Uterus (tissue), 4 donors: ENCODE results near the gene ACO2. TPM values are rescaled to one million over a fixed set of nuclear protein-coding genes. Genes with fewer than 3 reads are reported as not detected.
"Not testable (repeated sequence)": the region's sequence is repeated elsewhere in the genome, so short reads cannot be mapped to it uniquely, and the experiment has no call there.

ENCODE experiments used
- DNase-seq, 2 donors: peaks; one replicate each; pipeline ENCODE4 v3.0.0-alpha.2; 2019 to 2020
- H3K27ac ChIP-seq, 2 donors: fragments of 200-600 bp; sonication (generic); 1 replicate in 1 of 2; 2 replicates in 1 of 2; pipeline ENCODE4 v1.5.1; 2016 to 2018
- H3K27me3 ChIP-seq, 2 donors: fragments of 200-600 bp; sonication (generic); one replicate each; pipeline ENCODE4 v1.5.1; 2018 to 2019; ENCODE audit warnings: control low read depth in 1 of 2
- H3K36me3 ChIP-seq, 2 donors: fragments of 200-600 bp; sonication (generic); one replicate each; pipeline ENCODE4 v1.5.1; 2019; ENCODE audit warnings: control low read depth in 1 of 2
- H3K4me1 ChIP-seq, 2 donors: fragments of 200-600 bp; sonication (generic); one replicate each; pipeline ENCODE4 v1.5.1; 2018 to 2019; ENCODE audit warnings: control low read depth in 1 of 2
- H3K4me3 ChIP-seq, 2 donors: fragments of 200-600 bp; sonication (generic); 1 replicate in 1 of 2; 2 replicates in 1 of 2; pipeline ENCODE4 v1.5.1; 2018 to 2019; ENCODE audit warnings: mild to moderate bottlenecking in 1 of 2
- H3K9me3 ChIP-seq, 2 donors: fragments of 200-600 bp; sonication (generic); one replicate each; pipeline ENCODE4 v1.5.1; 2019; ENCODE audit warnings: control low read depth in 1 of 2
- POLR2A ChIP-seq, 2 donors: fragments of 450-650 bp; IDR thresholded peaks; one replicate each; pipeline ENCODE4 v1.6.1; 2016; ENCODE audit warnings: antibody characterized with exemption in 2 of 2, mild to moderate bottlenecking in 1 of 2, moderate library complexity in 1 of 2
- intact Hi-C: fragments of 100-400 bp; cut with DNase I; formaldehyde crosslinking; loops from one replicate; pipeline ENCODE4 v1.15.1; 2023; ENCODE audit warnings: low total_unique reads
- total RNA-seq, 4 donors: library from RNA; depleted of rRNA in 3 of 4; stranded (reverse); fragments of >200 nt in 3 of 4; gene quantifications; one replicate each; pipeline versions ENCODE4 v1.1.0 to v1.2.4, GENCODE V29; 2014 to 2023
- TF ChIP-seq, protein P1 (sequence below), 4 experiments: fragments of 200-600 bp in 2 of 4; fragments of 450-650 bp in 2 of 4; sonication (generic) in 2 of 4; IDR thresholded peaks; one replicate each; pipeline ENCODE4 v1.5.1; 2016 to 2019; ENCODE audit warnings: antibody characterized with exemption in 4 of 4, mild to moderate bottlenecking in 2 of 4, moderate library complexity in 1 of 4
- donor health status: DM: yes; HTN: yes; CAD: no.

ACO2 gene
- total RNA-seq, 4 donors from 2014 or later: 21.5 to 64.4 (median 47.1) TPM

DNA sequence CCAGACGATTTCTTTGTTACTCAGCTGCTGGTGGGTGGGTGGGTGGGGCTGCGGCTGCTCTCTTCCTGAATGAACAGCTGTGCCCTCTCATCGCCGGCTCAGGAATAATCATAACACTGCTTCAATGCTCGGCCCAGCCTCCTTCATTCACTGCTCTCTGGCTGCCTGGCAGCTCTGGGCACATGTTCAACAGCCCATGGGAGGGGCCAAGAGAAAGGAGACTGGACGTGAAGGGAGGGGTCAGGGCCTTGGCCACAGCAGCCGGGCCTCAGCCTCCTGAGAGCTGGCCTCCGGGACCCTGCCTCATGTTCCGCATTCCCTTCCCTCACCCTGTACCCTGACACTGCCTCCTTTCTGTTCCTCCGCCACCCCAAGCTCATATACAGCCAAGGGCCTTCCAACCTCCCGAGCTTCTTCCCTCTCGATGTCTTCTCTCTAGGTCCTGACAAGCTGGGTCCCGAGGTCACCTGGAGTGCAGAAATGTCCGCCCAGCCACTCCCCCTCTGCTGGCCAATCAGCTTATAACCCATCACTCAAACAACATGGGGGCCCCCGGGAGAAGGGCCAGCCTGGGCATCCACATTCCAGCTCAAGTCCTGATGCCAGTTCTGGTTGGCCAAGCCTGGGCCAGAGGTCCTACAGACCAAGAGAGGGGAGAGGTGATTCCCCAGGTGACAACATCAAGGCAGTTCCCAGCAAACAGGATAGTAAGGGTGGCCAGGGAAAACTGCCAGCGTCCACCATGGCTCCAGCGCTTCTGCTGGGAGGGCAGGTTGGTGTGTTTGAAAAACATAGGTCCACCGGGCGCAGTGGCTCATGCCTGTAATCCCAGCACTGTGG, 88.7 kb downstream of the ACO2 start:
- Histone ChIP-seq H3K36me3 (no peaks in the 10 kb centered on the region), H3K27ac (peak overlapping the region; percentile 58 to 77), H3K27me3 (no peaks in the 10 kb centered on the region), H3K4me1 (peaks cover 5 to 8% of the 10 kb centered on the region in 2 donors), H3K4me3 (peak overlapping the region in 1 of 2 donors; percentile 11), H3K9me3 (no peaks in the 10 kb centered on the region)
- TF ChIP-seq, protein P1, sequence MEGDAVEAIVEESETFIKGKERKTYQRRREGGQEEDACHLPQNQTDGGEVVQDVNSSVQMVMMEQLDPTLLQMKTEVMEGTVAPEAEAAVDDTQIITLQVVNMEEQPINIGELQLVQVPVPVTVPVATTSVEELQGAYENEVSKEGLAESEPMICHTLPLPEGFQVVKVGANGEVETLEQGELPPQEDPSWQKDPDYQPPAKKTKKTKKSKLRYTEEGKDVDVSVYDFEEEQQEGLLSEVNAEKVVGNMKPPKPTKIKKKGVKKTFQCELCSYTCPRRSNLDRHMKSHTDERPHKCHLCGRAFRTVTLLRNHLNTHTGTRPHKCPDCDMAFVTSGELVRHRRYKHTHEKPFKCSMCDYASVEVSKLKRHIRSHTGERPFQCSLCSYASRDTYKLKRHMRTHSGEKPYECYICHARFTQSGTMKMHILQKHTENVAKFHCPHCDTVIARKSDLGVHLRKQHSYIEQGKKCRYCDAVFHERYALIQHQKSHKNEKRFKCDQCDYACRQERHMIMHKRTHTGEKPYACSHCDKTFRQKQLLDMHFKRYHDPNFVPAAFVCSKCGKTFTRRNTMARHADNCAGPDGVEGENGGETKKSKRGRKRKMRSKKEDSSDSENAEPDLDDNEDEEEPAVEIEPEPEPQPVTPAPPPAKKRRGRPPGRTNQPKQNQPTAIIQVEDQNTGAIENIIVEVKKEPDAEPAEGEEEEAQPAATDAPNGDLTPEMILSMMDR (IDR thresholded peaks at IDR 0.05): no peak
- no peak for TF ChIP-seq POLR2A (IDR thresholded peaks at IDR 0.05)
- intact Hi-C loops: no loop called here
- peak; percentile 79 to 83 for DNase-seq

- H3K27me3 ChIP-seq, H3K36me3 ChIP-seq, H3K4me3 ChIP-seq, DNase-seq, H3K9me3 ChIP-seq, intact Hi-C loops: not testable (repeated sequence)
- peak overlapping the region; percentile 58 to 77 for H3K27ac ChIP-seq
- H3K4me1 ChIP-seq: peaks cover 5 to 12% of the 10 kb centered on the region in 2 donors
Observed at GRCh38 chr22:41558241-41558630, 89.3 kb downstream of the ACO2 start.

DNA sequence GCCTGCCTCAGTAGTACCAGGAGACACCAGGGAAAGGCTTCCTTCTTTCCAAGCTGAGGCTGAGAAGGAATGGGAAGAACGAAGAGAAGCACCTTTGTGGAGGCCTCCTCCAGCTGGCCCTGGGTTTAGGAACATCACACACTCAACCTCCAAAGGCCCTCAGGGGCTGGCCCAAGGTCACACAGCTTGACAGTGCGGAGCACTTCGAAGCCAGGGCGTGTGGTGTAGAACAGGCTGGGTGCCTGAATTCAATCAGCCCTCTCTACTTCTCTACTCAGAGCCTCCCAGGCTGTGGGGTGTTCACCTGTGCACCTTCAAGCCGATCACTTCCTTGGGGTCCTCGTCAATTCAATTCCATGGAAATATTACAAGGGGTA, 91.2 kb downstream of the ACO2 start:
- intact Hi-C loops: no loop called here
- Histone ChIP-seq H3K4me1 (peaks cover 5 to 12% of the 10 kb centered on the region in 2 donors), H3K27me3 (no peaks in the 10 kb centered on the region), H3K9me3 (no peaks in the 10 kb centered on the region), H3K4me3 (peak overlapping the region; percentile 60), H3K27ac (peak overlapping the region; percentile 96 to 99), H3K36me3 (no peaks in the 10 kb centered on the region)
- no peak for TF ChIP-seq POLR2A (IDR thresholded peaks at IDR 0.05)
- TF ChIP-seq, protein P1 (IDR thresholded peaks at IDR 0.05): no peak
- no peak for DNase-seq

DNA sequence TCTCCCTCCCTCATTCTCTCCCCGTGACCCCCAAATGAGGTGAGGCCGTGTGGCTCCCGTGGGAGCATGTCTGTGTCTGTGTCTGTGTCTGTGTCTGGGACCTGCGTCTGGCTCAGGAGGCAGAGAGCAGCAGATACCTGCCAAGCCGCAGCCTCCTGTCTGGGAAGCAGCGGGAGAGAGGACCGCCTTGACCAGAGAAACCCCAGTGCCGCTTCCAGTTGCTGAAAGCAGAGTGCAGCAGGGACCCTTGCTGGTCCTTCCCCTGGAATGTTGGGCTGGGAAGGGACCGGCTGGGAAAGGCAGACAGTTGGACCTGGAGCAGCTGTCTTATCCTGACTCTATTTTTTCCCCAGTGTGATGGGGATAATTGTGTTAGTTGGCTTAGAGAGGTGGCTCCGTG, 92.4 kb downstream of the ACO2 start:
- peak overlapping the region; percentile 96 to 99 for H3K27ac ChIP-seq
- no peaks in the 10 kb centered on the region for H3K36me3 ChIP-seq
- intact Hi-C loops: no loop called here
- no peak for DNase-seq
- H3K4me3 ChIP-seq: peak overlapping the region; percentile 60
- TF ChIP-seq, protein P1 (IDR thresholded peaks at IDR 0.05): no peak
- TF ChIP-seq POLR2A (IDR thresholded peaks at IDR 0.05): no peak
- no peaks in the 10 kb centered on the region for H3K27me3 ChIP-seq
- no peaks in the 10 kb centered on the region for H3K9me3 ChIP-seq
- peaks cover 4 to 12% of the 10 kb centered on the region in 2 donors for H3K4me1 ChIP-seq

DNA sequence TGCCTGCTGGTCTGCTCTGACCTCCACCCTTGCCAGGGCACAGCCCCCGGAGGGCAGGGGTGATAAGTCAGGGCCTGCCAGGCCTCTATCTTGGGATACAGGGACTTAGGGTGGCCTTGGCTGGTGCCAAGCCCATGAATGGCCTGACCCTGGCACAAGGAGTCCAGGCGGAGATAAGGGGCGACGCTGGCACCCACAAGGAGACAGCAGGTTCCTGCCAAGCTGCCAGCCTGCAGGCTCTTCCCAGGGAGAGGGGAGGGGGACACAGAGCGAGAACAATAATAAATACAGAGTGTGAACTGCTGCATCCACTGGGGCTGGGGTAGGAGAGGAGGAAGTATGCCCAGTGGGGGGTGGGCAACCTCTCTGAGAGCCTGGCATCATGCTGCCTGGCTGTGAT, 92.9 kb downstream of the ACO2 start:
- H3K9me3 ChIP-seq: no peaks in the 10 kb centered on the region
- intact Hi-C loops: no loop called here
- H3K4me3 ChIP-seq: peak overlapping the region; percentile 60
- H3K27ac ChIP-seq: peak overlapping the region; percentile 96 to 99
- H3K36me3 ChIP-seq: no peaks in the 10 kb centered on the region
- peaks cover 0 to 12% of the 10 kb centered on the region in 2 donors for H3K4me1 ChIP-seq
- no peak for DNase-seq
- no peak for TF ChIP-seq POLR2A (IDR thresholded peaks at IDR 0.05)
- TF ChIP-seq, protein P1 (IDR thresholded peaks at IDR 0.05): no peak
- no peaks in the 10 kb centered on the region for H3K27me3 ChIP-seq
